ENCODE results near the gene SEMA3D.

SEMA3D gene

DNA sequence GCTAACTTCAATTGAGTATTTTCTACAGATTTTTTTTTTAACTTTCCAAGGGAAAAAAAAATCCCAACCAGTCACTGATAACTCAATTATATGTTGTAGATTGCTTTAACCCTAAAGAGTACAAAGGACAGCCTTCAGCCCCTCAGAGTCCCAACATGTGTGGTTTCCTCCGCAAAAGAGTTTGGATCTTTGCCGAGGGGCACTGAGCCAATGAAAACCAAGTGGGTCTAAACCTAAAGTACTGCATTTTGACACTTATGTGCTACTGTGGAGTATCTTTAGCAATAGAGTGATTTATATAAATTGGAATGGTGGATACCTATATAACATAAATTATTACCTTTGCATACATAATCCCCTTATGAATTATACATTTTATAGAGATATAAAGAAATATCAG lies 91.5 kb downstream of the SEMA3D start:
- TF ChIP-seq POLR2A (IDR thresholded peaks at IDR 0.05; ENCODE audit: low read depth, low read length): no peak
- no peak for DNase-seq (ENCODE audit: insufficient read length)
- no peak for FAIRE-seq

DNA sequence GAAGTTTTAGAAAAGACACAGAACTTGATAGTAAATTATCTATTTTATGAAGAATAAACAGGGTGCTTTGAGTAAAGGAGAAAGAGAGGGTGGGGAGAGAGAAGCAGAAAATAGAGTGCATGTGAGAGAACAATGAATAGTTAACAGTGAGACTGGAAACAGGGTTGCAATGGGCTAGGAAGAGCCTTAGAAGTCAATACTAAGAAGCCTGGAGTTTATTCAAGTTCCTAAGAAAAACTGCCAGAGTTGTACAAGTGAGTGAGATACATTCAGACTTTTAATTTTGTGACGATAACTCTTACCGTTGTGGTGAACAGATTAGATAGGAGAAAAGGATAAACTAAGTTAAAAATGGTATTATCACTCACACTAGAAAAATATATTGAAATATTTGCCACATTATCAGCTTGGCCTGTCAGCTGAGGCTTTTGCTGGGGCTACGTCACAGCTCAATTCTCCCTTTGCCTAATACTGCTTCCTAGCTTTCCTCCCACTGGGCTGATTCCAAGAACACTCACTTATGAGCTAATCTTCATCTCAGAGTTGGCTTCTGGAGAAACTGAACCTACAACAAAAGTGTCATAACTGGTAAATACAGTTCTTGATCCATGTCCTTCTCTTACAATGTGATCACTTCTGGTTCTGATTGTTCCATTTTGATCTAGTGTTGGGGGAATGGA lies 92.7 kb downstream of the SEMA3D start:
- TF ChIP-seq TAF1 (IDR thresholded peaks at IDR 0.05; ENCODE audit: borderline replicate concordance, low read depth, low read length): no peak
- no peak for TF ChIP-seq POLR2A (IDR thresholded peaks at IDR 0.05; ENCODE audit: low read depth, low read length)
- no peak for TF ChIP-seq POLR2AphosphoS5 (IDR thresholded peaks at IDR 0.05; ENCODE audit: low read depth, low read length)
- FAIRE-seq (no peak), DNase-seq (ENCODE audit: insufficient read length) (no peak)

DNA sequence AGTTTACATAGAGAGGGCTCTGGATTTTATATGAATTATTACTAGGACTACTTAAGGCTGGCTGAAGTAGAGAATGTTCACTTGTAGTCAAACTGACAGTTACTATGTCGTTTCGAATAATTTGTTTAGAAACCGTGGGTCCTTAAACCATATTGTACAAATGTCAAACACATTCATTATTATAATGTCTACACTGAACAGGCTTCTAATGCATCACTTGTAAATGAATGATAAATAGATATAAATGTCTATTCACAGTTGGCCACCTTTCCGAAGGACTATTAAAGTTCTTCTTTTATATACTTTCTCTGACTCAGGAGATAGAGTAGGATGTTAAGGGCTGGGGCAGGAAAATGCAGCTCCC lies 95.3 kb downstream of the SEMA3D start:
- no peak for DNase-seq (ENCODE audit: insufficient read length)
- TF ChIP-seq POLR2AphosphoS5 (IDR thresholded peaks at IDR 0.05; ENCODE audit: low read depth, low read length) (no peak), TAF1 (IDR thresholded peaks at IDR 0.05; ENCODE audit: borderline replicate concordance, low read depth, low read length) (no peak), POLR2A (IDR thresholded peaks at IDR 0.05; ENCODE audit: low read depth, low read length) (no peak)
- FAIRE-seq: no peak

DNA sequence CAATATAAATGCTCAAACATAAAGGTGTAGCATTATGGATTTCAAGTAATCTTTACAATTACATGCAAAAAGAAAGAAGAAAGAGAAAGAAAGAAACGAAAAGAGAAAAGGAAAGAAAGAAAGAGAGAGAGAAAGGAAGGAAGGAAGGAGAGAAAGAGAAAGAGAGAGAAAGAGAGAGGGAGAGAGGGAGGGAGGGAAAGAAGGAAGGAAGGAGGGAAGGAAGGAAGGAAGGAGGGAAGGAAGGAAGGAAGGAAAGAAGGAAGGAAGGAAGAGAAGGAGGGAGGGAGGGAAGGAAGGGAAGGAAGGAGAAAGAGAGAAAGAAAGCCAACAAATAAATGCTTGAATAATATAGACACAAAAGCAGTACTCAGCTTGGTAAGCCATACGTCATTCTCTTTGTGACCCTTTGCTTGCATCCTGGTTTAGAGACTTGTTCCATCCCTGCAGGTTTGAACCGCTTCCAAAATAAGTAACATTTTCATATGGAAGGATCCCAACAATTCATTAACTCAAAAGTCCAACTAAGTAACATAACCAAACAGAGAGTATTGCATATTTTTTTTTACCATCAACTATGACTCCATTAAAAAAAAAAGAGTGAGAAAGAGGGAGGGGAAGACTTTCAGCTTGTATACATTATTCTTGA lies 95.8 kb downstream of the SEMA3D start:
- no peak for FAIRE-seq
- no peak for DNase-seq (ENCODE audit: insufficient read length)
- no peak for TF ChIP-seq TAF1 (IDR thresholded peaks at IDR 0.05; ENCODE audit: borderline replicate concordance, low read depth, low read length)
- no peak for TF ChIP-seq POLR2AphosphoS5 (IDR thresholded peaks at IDR 0.05; ENCODE audit: low read depth, low read length)
- TF ChIP-seq POLR2A (IDR thresholded peaks at IDR 0.05; ENCODE audit: low read depth, low read length): no peak

DNA sequence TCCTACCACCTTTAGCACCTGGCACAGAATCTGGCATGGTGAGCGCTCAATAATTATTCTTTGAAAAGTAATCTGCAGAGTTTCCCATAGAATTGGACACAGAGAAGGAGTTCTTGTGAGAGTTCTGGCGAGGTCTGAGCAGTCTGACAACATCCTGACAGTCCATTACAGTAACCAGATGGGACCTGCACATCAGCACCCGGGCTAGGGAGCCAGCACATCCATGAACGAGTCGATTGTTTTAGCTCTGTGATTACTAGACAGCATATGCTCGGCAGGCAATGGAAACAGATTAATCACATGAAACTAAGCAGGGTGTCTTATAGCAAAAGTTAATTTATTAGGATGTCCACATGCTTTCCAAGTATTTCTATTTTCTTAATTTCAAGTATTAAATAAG lies 96.7 kb downstream of the SEMA3D start:
- TF ChIP-seq POLR2A (IDR thresholded peaks at IDR 0.05; ENCODE audit: low read depth, low read length) (no peak), TAF1 (IDR thresholded peaks at IDR 0.05; ENCODE audit: borderline replicate concordance, low read depth, low read length) (no peak), POLR2AphosphoS5 (IDR thresholded peaks at IDR 0.05; ENCODE audit: low read depth, low read length) (no peak)
- FAIRE-seq: no peak
- no peak for DNase-seq (ENCODE audit: insufficient read length)

DNA sequence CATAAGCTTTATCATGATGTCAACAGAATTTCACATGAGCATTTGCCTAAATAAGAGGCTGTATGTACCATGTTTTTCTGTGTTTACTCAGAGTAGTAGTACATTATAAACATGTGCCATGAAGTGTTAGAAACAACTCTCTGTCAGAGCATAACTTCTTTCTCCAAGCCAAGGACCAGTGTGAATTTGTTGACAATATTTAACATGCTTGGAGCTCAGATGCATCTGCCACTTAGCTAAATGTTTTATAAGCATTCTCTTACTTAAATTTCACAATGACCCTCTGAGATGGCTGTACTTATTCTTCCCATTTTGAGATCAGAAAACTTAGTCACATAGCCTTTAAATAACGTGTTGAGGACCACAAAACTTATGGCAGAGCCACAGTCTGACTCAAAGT lies 105.0 kb downstream of the SEMA3D start:
- no peak for DNase-seq (ENCODE audit: insufficient read length)
- no peak for FAIRE-seq
- no peak for TF ChIP-seq TAF1 (IDR thresholded peaks at IDR 0.05; ENCODE audit: borderline replicate concordance, low read depth, low read length)
- no peak for TF ChIP-seq POLR2AphosphoS5 (IDR thresholded peaks at IDR 0.05; ENCODE audit: low read depth, low read length)
- TF ChIP-seq POLR2A (IDR thresholded peaks at IDR 0.05; ENCODE audit: low read depth, low read length): no peak

DNA sequence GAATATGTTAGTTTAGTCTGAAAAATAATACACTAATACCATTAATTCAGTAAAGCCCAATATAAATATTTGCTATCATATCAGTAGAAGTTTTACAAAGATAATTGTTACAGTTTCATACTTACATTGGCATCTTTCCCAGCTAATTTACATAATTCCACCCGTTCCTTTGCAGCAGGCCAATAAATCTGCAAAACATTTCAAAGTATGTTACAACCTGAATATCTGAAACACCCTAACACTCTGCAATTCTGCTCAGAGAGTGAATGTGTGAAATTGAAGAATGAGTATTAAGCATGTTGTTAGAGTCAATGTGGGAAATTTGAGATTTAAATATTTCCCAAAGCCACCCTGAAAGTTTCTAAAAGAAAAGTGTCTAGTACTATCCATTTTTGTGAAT lies 105.5 kb downstream of the SEMA3D start:
- FAIRE-seq: no peak
- no peak for TF ChIP-seq POLR2AphosphoS5 (IDR thresholded peaks at IDR 0.05; ENCODE audit: low read depth, low read length)
- no peak for TF ChIP-seq POLR2A (IDR thresholded peaks at IDR 0.05; ENCODE audit: low read depth, low read length)
- TF ChIP-seq TAF1 (IDR thresholded peaks at IDR 0.05; ENCODE audit: borderline replicate concordance, low read depth, low read length): no peak
- no peak for DNase-seq (ENCODE audit: insufficient read length)

DNA sequence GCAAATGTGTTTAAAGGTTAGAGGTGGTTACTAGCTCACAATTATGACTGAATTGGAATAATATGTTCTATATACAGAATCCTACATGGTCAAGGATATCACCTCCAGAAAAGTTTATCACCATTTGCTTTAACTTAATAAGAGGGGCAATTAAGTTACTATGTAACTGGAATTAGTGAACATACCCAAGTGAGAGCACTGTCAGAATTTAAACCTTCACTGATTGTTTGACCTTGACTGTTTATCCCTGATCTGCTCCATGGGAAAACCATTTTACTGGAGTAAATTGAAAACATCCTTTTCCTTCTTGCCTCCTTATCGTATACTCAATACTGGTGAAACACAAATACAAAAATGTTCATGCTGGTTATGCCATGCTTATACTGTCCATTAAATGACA lies 107.4 kb downstream of the SEMA3D start:
- no peak for FAIRE-seq

DNA sequence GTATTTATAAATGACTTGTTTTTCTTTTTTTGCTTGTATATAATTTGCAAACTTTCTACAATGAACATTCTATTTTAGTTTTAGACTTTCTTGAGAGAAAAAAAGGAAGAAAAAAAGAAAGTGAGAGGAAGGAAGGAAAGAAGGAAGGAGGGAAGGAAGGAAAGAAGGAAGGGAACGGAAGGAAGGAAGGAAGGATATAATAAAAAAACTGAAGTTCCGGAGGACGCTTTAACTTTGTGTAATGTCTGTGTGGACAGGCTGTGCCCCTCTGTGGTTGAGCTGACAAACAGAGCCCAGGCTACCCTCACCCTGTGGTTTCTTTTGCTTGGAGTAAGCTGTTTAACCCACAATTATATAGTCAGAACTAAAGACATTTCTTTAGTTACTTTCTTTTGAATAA lies 108.7 kb downstream of the SEMA3D start:
- DNase-seq (ENCODE audit: insufficient read length) (no peak), FAIRE-seq (no peak)
- TF ChIP-seq POLR2AphosphoS5 (IDR thresholded peaks at IDR 0.05; ENCODE audit: low read depth, low read length) (no peak), TAF1 (IDR thresholded peaks at IDR 0.05; ENCODE audit: borderline replicate concordance, low read depth, low read length) (no peak), POLR2A (IDR thresholded peaks at IDR 0.05; ENCODE audit: low read depth, low read length) (no peak)

More for the DNA sequence above, 107.4 kb downstream of the SEMA3D start:
- DNase-seq (ENCODE audit: insufficient read length): no peak
- TF ChIP-seq TAF1 (IDR thresholded peaks at IDR 0.05; ENCODE audit: borderline replicate concordance, low read depth, low read length): no peak
- no peak for TF ChIP-seq POLR2AphosphoS5 (IDR thresholded peaks at IDR 0.05; ENCODE audit: low read depth, low read length)
- no peak for TF ChIP-seq POLR2A (IDR thresholded peaks at IDR 0.05; ENCODE audit: low read depth, low read length)

DNA sequence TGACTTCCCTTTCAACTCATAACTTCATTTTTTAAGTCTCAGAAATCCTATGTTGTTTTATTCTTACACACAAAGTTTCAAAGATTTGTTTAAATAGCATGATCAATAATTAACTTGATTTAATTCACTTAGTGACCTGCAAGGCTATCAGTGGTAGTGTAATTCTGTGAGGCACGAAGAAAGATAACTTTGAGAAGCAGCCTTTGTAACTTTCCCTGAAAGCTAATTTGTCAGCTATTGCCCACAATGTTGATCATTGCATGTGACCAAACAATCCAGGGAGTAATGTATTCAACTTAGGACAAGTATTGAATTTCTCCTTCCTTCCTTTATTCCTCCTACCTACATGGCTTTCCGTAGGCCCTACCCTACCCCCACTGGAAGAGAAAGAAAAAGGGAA lies 111.0 kb downstream of the SEMA3D start:
- TF ChIP-seq TAF1 (IDR thresholded peaks at IDR 0.05; ENCODE audit: borderline replicate concordance, low read depth, low read length) (no peak), POLR2AphosphoS5 (IDR thresholded peaks at IDR 0.05; ENCODE audit: low read depth, low read length) (no peak), POLR2A (IDR thresholded peaks at IDR 0.05; ENCODE audit: low read depth, low read length) (no peak)
- no peak for DNase-seq (ENCODE audit: insufficient read length)
- FAIRE-seq: no peak

DNA sequence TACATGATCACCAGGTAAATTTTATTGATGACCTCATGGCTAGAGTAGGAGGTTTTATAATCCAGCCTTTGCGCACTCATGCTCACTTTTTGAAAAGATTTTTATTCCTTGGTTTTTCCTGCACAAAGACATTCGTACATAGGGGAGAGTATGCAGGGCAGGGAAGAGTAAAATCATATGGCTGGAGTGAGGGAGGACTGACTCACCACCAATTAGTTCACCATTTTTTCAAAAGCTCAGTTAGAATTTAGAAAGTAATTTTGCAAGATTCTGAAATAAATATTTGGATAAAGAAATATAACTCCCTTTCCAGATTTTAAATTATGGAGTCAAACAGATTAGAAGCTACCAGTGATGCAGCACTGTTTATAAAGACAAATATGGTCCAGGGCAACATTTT lies 111.9 kb downstream of the SEMA3D start:
- no peak for TF ChIP-seq POLR2AphosphoS5 (IDR thresholded peaks at IDR 0.05; ENCODE audit: low read depth, low read length)
- no peak for TF ChIP-seq POLR2A (IDR thresholded peaks at IDR 0.05; ENCODE audit: low read depth, low read length)
- DNase-seq (ENCODE audit: insufficient read length): no peak
- FAIRE-seq: no peak

DNA sequence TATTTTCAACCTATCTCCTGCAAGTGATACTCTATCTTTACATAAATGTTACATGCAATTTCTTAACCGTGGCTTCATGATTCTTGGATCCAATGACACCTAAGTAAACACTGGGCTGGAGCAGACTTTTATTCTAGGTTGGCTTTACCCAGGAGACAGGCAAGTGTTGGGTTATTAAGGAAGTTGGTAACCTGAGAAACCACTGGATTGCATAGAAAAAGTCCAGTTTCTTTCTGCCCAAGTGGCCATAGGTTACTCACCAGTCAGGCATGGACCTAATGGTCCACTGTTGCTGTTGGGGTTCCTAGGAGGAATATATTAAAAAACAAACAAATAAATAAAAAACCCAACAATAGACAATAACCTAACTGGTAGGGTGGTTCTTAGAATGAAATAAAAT lies 112.8 kb downstream of the SEMA3D start:
- FAIRE-seq (no peak), DNase-seq (ENCODE audit: insufficient read length) (no peak)
- TF ChIP-seq POLR2AphosphoS5 (IDR thresholded peaks at IDR 0.05; ENCODE audit: low read depth, low read length) (no peak), POLR2A (IDR thresholded peaks at IDR 0.05; ENCODE audit: low read depth, low read length) (no peak), TAF1 (IDR thresholded peaks at IDR 0.05; ENCODE audit: borderline replicate concordance, low read depth, low read length) (no peak)
